BE2C (cell line): ENCODE measurements around the gene LZTS3.

Experiments used
- DNase-seq: peaks from one replicate; pipeline ENCODE4 v3.0.0-alpha.2; 2020
- H3K27me3 ChIP-seq: fragments of 250-450 bp; sonication (Bioruptor Pico); 2 replicates; pipeline ENCODE4 v1.5.1; 2020; ENCODE audit warnings: mild to moderate bottlenecking
- H3K36me3 ChIP-seq: fragments of 250-450 bp; sonication (Bioruptor Pico); 2 replicates; pipeline ENCODE4 v1.5.1; 2020; ENCODE audit warnings: mild to moderate bottlenecking
- H3K4me1 ChIP-seq: fragments of 250-450 bp; sonication (Bioruptor Pico); 2 replicates; pipeline ENCODE4 v1.5.1; 2020
- H3K4me3 ChIP-seq: 2 replicates; pipeline ENCODE4 v1.5.1; 2011; ENCODE audit warnings: low read depth, low read length
- H3K9me3 ChIP-seq: fragments of 250-450 bp; sonication (Bioruptor Pico); 2 replicates; pipeline ENCODE4 v1.5.1; 2020
- TF ChIP-seq, protein P1 (sequence below): IDR thresholded peaks from 2 replicates; pipeline ENCODE4 v1.5.1; 2012; ENCODE audit warnings: mild to moderate bottlenecking, low read depth, low read length

LZTS3 gene

DNA sequence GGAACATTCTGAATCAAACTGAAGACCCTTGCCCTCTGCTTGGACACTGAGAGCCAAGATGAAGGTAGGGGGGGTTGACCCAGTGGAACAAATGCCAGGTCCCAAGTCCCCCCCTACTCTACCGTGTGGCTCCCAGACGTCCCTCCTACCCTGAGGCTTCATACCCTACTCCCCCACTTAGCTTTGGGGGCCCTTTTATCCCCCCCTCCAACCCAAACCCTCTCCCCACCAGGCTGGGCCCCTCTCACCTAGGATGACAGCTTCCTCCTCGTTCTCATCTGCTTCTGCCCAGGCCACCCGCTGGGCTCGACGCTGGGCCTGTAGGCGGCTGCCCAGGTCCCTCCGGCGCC lies 29.6 kb upstream of the LZTS3 start:
- DNase-seq, result no peak
- peak overlapping the region; percentile 74; the same call in 1 of the 2 replicates for H3K4me3 ChIP-seq
- H3K9me3 ChIP-seq, result no peaks in the 10 kb centered on the region
- H3K27me3 ChIP-seq, result no peaks in the 10 kb centered on the region
- peaks cover 20% of the 10 kb centered on the region for H3K36me3 ChIP-seq
- H3K4me1 ChIP-seq, result no peaks in the 10 kb centered on the region
- TF ChIP-seq, protein P1, sequence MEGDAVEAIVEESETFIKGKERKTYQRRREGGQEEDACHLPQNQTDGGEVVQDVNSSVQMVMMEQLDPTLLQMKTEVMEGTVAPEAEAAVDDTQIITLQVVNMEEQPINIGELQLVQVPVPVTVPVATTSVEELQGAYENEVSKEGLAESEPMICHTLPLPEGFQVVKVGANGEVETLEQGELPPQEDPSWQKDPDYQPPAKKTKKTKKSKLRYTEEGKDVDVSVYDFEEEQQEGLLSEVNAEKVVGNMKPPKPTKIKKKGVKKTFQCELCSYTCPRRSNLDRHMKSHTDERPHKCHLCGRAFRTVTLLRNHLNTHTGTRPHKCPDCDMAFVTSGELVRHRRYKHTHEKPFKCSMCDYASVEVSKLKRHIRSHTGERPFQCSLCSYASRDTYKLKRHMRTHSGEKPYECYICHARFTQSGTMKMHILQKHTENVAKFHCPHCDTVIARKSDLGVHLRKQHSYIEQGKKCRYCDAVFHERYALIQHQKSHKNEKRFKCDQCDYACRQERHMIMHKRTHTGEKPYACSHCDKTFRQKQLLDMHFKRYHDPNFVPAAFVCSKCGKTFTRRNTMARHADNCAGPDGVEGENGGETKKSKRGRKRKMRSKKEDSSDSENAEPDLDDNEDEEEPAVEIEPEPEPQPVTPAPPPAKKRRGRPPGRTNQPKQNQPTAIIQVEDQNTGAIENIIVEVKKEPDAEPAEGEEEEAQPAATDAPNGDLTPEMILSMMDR, result no peak

- H3K27me3 ChIP-seq, result no peaks in the 10 kb centered on the region
- H3K36me3 ChIP-seq, result peaks cover 27% of the 10 kb centered on the region
- H3K9me3 ChIP-seq, result no peaks in the 10 kb centered on the region
- no peaks in the 10 kb centered on the region for H3K4me1 ChIP-seq
- no peak for DNase-seq
- TF ChIP-seq, protein P1, result no peak
- no peak overlapping the region for H3K4me3 ChIP-seq
These were observed 26.8 kb upstream of the LZTS3 start for GRCh38 chr20:3199976-3200755.

DNA sequence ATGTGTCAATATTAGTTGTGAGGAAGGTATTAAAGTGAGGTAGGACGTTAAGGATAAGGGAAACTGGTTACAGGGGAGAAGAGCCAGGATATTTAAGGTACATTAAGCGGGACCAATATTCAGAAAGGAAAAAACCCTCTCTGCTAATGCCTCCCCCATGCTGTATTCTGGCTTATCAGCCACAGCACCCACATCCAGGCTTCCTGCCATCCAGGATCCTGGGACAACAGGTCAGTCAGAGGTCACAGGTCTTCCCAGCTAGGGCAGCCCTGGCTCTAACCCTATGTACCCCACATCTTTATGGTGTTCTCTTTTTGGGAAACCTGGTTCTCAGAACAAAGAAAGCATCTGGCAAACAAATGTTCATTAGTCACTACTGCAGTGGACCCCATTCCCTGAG lies 25.9 kb upstream of the LZTS3 start:
- H3K4me3 ChIP-seq, result no peak overlapping the region
- peaks cover 33% of the 10 kb centered on the region for H3K36me3 ChIP-seq
- DNase-seq, result no peak
- TF ChIP-seq, protein P1, result no peak
- H3K9me3 ChIP-seq, result no peaks in the 10 kb centered on the region
- H3K27me3 ChIP-seq, result no peaks in the 10 kb centered on the region
- no peaks in the 10 kb centered on the region for H3K4me1 ChIP-seq

GRCh38 chr20:3195590-3196237 lies 22.4 kb upstream of the LZTS3 start:
- Histone ChIP-seq H3K4me3 (no peak overlapping the region), H3K4me1 (no peaks in the 10 kb centered on the region), H3K36me3 (peaks cover 37% of the 10 kb centered on the region), H3K9me3 (no peaks in the 10 kb centered on the region), H3K27me3 (no peaks in the 10 kb centered on the region)
- no peak for DNase-seq
- TF ChIP-seq, protein P1, result no peak

DNA sequence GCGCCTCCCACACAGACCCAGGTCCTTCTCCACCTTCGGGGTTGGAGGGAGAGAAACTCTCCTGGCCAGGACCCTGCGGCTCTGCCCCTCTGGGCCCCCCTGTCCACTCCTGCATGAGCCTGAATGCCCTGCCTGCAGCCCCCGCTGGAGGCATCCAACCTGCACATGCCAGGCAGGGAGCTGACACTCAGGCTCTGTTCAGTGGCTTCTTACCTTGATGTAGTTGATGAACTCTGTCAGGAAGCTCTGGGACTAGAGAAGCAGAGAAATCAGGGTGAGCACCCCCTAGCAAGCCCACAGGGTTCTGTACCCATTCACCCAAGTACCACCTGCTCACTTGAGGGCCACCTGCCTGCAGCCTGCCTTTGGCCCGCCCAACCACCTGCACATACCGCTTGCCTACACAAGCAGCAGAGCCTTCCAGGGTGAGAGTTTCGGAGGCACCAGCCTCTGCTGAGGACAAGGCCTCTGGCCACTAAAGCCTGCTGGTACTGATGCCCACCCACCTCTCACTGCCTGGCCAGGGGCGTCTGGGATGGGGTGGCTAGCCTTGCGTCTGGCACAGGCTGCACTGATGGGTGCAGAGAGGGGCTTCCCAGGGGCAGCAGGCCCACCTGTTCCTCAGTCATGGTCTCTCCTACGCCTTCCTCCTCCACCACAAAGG lies 21.4 kb upstream of the LZTS3 start:
- DNase-seq, result no peak

More for the DNA sequence above, 21.4 kb upstream of the LZTS3 start:
- Histone ChIP-seq H3K4me1 (no peaks in the 10 kb centered on the region), H3K4me3 (no peak overlapping the region), H3K27me3 (no peaks in the 10 kb centered on the region), H3K36me3 (peaks cover 28% of the 10 kb centered on the region), H3K9me3 (no peaks in the 10 kb centered on the region)
- TF ChIP-seq, protein P1, result no peak
